NCI-H524 treated with DMSO at 0.1 percent for 48 hours (cell line): Measurements from ENCODE around the gene DVL1.

Source experiments
- DNase-seq: peaks from one replicate; lab custom pipeline; 2025; lab: John Stamatoyannopoulos, UW

Gene DVL1

DNA sequence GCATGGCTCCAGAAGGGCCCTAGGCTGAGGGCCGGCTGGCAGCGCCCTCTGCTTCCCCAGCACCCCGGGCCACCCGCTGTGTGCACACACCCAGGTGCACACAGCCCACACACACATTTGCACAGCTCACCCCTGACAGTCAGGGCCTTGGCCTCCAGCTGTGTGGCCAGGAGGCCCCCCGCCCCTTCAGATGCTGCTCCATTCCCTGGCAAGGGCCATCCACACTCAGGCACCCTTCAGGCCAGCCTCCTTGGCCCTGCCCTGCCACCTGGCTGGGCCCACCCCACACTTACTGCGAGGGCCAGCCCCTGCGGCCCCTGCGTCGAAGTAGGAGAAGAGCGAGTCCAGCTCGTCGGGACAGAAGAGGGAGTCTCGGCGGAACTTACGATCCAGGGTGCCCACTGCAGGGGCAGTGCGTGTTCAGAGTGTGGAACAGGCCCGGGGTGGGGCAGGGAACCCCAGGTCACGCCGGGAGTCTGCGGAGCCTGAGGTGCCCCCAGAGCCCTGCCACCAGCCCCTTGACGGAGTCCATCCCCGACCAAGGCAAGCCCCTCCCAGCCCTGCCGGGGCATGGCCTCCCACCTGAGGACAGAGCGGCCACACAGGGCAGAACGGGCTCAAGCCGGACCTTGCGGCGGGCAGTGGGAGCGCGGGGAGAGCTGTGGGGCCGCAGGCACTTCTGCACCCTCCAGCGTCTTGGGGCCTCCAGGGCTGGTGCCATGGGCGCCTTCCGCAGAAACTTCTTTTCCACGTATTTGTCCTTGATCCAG, 53.9 kb downstream of the DVL1 start:
- DNase-seq, result no peak

DNA sequence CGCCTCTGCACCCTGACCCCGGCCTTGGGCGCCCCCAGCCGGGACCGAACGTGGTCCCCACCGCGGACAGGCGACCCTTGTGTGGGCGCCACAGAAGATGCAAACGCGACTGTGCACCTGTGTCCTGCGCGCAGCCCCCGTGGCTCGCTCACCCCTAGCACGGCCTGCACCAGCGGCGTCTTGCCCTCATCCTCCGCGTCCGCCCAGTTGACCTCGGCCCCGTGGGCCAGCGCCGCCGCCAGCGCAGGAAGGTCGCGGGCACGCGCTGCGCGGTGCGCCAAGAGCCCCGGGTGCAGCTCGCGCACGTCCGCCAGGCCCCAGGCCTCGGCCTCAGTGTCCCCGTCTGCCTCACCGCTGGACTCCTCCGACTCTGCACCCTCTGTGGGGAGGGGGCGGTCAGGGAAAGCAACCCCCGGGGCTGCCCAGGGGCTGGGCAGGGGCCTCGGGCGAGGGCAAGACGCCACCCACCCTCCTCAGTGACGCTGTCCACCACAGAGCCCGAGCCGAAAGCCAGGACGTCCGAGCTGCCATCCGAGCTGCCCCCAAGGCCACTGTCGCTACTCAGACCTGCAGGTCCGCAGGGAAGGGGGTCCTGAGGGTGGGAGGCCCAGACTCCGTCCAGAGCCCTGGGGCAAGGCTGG, 54.8 kb downstream of the DVL1 start:
- no peak for DNase-seq

GRCh38 chr1:1293263-1294249, 55.7 kb downstream of the DVL1 start:
- DNase-seq, result no peak

- no peak for DNase-seq
These were observed 56.4 kb downstream of the DVL1 start for GRCh38 chr1:1292851-1293250.

GRCh38 chr1:1292442-1292779, 56.8 kb downstream of the DVL1 start:
- no peak for DNase-seq

DNA sequence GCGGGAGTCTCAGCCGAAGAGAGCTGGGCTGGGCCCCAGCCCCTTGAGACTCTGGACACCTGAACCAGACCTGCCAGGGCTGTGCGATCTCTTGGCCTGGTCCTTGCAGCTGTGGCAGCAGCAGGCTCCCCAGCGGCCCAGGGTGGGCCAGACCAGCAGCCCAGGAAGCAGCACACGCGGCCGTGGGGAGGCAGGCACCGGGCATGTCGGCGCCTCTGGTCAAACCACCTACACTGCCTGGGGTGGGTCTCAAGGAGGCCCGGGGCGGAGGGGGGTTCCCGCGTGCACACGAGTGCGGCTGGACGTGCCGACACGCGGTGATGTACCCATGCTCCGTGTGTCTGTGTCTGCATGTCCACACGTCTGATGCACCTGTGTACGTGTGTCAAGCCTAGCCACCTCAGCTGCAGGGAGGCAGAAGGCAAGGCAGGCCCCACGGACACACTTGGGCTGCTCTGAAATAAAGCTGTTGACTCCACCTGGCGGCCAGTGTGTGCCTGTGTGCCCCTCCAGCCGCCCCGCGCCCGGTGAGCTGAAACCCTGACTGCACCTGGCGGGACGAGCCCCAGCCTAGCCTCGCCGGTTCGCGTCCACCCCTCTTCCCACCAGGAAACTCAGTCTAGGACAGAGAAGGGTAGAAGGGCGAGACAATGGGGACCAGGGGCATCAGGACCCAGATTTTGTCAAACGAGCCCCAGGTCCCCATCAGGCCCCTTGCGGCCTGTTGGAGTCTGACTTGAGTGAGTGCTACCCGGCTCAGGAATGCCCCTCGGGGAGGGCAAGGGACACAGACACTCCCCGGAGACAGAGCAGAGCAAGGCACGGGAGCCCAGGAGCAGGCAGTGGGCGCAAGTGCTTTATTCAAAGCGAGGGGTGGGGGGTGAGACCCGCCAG, 57.4 kb downstream of the DVL1 start:
- no peak for DNase-seq

DNA sequence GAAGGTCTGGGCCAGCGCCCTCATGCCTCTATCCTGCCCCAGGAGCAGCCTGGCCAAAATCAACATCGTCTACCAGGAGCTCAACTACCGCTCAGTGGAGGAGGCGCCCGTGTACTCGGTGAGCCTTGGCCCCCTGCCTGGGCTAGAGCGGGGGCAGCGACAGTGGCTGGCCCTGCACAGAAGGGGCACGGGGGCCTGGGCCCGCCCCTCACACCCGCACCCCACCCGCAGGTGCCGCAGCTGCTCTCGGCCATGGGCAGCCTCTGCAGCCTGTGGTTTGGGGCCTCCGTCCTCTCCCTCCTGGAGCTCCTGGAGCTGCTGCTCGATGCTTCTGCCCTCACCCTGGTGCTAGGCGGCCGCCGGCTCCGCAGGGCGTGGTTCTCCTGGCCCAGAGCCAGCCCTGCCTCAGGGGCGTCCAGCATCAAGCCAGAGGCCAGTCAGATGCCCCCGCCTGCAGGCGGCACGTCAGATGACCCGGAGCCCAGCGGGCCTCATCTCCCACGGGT, 58.1 kb downstream of the DVL1 start:
- DNase-seq, result no peak

DNA sequence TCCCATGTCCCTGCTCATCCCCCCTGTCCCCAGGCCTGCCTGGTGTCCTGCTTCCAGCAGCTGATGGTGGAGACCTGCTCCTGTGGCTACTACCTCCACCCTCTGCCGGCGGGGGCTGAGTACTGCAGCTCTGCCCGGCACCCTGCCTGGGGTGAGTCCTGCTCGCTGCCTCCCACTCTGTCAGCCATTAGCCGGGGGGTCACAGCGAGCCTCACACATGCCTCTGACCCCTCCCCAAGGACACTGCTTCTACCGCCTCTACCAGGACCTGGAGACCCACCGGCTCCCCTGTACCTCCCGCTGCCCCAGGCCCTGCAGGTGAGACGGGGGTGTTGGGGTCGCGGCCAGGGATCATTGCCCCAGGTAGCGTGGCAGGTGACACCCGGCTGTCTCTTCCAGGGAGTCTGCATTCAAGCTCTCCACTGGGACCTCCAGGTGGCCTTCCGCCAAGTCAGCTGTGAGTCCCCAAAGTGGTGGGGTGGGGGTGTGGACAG, 58.9 kb downstream of the DVL1 start:
- no peak for DNase-seq

GRCh38 chr1:1287288-1288110, 61.7 kb downstream of the DVL1 start:
- no peak for DNase-seq

GRCh38 chr1:1286313-1287261, 62.6 kb downstream of the DVL1 start:
- no peak for DNase-seq

DNA sequence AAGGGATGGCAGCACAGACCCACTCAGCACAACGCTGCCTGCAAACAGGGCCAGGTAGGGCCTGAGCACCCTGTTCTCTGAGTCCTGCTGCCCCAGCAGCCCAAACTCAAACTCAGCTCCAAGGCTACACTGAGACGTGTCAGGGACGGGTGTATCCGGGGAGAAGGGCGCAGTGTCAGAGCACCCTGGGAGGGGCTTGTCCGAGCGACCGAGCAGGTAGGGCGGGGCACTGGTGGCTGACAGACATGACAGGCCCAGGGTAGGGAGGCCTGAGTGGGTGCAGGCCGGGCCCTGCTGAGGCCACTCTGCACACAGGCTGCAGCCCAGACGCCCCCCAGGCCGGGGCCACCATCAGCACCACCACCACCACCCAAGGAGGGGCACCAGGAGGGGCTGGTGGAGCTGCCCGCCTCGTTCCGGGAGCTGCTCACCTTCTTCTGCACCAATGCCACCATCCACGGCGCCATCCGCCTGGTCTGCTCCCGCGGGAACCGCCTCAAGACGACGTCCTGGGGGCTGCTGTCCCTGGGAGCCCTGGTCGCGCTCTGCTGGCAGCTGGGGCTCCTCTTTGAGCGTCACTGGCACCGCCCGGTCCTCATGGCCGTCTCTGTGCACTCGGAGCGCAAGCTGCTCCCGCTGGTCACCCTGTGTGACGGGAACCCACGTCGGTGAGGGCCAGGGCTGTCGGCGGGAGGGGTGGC, 63.5 kb downstream of the DVL1 start:
- no peak for DNase-seq
